Activated CD4-positive, alpha-beta T cell treated with anti-CD3 and anti-CD28 coated beads for 48 hours (primary cell): ENCODE measurements around the gene CDK1.

Experiments used
- DNase-seq: peaks from one replicate; pipeline ENCODE4 v3.0.0-alpha.2; 2020

The CDK1 gene

DNA sequence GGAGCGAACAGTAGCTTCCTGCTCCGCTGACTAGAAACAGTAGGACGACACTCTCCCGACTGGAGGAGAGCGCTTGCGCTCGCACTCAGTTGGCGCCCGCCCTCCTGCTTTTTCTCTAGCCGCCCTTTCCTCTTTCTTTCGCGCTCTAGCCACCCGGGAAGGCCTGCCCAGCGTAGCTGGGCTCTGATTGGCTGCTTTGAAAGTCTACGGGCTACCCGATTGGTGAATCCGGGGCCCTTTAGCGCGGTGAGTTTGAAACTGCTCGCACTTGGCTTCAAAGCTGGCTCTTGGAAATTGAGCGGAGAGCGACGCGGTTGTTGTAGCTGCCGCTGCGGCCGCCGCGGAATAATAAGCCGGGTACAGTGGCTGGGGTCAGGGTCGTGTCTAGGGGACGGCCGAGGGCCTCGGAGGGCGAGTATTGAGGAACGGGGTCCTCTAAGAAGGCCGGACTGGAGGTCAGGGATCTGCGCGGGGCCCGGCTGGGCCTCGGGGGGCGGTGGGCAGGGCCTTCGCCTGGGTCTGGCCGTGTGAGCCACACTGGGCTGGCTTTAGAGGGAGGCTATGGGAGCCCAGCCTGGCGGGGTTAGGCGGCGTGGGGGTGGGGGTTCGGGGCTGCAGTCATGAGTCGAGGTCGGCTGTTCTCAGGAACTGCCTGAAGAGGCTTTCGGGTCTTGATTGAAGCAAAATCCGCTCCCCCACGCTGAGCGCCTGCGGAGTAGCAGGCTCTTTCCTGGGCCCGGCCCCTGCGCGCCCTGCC is at the start of gene CDK1:
CDK1 (plus strand) TSS at position 265 of the 757 bp plus-strand sequence. CDS start 1,688 bp downstream, outside the sequence.
- DNase-seq = peak; percentile 97

DNA sequence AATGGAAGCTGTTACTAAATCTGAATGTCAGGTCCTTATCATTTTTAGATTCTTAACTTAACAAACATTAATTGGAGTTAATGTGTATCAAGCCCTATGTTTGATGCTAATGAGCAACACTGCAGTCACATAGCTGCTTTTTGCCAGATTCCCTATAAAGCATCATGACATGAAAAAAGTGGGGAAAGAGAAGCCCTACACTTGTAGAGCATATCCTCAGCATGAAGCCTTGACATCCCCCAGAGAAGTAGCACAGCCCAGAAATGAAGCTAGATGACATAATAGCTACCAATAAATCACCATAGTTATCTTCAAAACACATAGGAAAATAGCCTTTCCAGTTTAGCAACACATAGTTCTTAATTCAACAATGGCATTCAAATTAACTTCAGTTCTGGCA is 49.2 kb upstream of the CDK1 start:
- no peak for DNase-seq

DNA sequence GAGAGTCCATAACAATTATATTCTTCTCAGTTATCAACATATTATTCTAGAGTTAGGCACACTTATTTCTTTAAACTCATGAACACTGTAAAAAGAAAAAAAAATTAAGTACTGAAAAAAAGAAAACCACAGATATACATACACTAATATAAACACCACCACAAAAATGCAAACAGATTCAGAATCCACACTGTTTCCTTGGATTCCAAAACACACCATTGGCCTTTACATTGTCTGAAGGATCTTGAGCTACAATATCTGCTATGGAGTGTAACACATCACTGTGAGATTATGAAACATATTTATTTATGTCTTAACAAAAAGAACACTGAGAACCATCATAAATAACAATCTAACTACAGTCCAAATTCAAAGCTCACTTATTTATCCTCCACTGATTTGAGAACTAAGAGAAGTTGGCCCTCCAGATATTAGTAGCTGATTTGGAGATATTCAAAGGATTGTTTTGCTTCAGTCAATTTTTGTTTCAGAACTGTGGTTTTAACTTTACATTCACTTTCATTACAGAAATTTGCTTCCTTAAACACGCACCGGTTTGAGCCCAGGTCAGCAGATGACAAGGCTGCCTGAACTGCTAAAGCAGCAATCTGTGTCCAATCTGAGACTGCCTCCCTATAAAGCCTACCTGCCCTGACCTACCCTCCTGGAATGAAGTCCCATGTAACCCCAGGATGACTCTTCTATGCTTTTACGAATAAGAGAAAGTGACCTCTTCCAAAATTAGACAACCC is 47.0 kb upstream of the CDK1 start:
- DNase-seq = peak; percentile 27

DNA sequence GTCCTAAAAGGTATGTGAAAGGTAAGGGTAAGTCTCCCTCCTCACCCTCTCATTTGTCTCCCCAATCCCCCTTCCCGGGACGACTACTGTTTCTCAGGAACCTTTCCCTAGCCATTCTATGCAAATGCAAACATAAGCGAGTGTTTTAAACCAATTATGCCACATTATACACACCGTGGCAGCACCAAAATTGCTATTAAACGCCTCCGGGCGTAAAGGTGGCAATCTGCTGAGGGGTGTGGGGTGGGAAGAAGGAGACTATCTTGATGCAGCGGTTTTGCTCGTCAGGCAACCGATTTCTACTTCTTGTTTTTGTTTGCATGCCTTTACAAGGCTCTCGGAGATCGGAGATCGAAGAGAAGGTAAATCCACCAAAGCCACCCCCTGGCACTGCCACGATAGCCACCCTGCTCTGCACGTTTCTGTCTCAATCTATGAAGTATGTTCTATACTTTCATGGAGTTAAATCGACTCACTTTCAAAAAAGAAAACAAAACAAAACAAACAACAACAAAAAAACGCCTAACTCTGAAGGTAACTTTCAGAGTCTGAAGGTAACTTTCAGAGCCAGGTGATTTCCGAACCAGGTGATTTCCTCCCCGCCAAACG is 46.0 kb upstream of the CDK1 start:
- DNase-seq = peak; percentile 16

DNA sequence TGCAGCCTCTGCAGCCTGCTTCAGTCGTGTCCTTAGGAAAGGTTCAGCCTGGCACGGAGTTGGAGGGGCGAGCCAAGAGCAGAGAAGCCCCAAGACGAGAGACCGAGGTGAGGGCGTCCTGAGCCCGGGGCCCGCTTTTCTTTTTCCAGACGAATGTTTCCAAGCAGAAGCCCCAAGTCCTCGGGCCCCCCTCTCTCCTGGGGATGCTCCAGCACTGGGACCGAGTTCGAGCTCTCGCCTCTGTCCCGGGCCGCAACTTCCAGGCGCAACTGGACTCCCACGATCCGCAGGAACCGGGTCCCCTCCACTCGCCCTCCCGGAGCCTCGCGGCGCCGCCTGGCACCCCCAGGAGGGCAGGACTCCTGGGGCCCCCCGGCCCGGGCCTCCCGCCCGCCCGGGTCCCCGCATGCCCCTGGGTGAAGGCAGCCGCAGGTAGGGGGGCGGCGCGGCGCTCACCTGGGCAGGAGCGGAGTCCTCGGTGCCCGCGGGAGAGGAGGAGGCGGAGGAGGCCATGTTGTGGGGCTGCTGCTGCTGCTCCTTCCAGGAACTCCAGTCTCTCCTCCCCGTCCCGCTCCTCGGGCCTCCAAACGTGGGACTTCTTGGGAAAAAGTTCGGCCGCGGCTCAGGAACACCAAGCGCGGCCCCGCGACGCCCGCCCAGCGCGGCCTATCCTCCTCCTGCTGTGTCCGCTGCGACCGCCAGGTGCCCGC is 45.3 kb upstream of the CDK1 start:
- DNase-seq = peak; percentile 48

DNA sequence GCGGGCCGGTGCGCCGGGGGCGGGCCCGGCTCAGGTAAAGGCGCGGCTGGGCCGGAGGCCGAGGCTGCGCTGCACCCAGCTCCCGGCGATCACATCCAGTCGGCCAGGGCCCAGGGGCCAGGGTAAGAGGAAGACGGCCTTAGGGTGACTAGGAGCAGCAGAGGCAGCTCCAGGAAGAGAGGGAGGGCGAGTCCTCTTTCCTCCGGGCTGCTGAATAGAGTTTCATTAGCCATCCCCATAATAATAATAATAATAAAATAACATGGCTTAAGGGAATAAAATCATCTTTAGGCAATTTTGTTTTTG is 44.8 kb upstream of the CDK1 start:
- DNase-seq = no peak

DNA sequence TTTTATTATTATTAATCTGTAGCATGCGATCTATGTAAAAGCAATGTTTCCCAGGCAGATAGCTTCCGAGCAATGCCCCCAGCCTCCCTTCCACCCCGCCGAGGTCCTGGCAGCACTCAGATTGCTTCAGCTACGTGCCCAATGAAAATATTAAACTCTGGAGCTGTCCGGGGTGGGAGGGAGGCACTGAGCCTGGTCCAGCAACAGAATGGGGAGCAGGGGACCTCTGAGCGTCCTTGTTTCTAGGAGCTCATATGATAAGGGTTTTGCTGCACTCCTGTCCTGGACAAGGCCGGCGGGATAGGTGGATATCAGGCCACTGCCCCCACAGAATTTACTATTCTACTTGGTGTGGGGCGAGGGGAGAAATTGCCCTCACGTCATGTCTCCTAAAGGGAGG is 44.5 kb upstream of the CDK1 start:
- DNase-seq = no peak

DNA sequence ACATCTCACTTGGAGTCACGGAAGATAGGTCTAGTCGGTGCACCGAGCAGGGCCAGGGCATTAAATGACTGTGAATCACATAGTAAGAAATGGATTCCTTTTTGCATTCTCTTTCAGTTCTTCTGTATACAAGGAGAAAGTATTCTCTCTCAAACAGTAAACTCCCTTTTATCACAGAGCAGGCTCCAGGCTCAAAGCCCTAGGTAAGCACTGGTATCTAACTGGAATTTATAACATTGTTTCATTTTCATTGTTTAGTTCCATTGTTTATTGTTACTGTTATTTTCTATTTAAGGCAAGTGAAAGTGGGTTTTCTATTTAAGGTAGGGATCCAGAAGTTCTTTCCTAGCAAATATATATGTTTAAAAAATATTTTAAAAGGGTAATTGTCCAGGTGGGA is 44.1 kb upstream of the CDK1 start:
- DNase-seq = no peak

DNA sequence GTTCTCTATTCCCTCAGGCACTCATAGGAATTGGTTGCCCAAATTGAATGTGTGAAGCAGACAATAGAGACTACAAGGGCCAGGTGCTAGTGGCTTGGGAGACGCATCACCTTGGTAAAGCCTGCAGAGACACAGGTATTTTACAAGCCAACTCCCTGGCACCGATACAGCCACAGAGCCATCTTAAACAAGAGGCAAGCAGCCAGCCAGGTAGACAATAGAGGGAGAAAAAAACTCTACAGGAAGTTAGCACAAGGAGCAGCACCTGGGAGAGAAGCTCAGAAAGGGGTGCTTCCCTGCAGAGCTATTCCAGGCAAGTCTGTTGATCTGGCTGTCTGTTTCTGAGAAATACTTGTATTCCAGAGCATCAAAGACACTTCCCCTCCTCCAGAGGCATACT is 43.0 kb upstream of the CDK1 start:
- no peak for DNase-seq

DNA sequence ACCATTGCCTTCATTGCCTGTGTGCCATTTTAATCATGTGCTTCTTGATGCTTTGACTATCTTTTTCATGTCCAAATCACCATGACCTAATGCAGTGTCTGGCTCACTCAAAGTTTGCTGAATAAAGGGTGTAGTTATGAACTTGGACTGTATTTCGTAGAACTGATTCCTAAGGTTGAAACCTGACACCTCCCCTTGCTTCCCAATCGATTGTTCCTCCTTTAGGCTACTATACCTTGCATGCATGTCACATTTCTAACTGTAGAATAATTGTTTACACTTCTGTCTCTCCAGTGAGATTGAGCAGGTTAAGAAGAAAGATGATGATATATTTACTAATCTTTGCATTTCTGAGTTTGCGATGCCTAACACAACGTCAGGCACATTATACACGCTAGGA is 41.0 kb upstream of the CDK1 start:
- DNase-seq = no peak

DNA sequence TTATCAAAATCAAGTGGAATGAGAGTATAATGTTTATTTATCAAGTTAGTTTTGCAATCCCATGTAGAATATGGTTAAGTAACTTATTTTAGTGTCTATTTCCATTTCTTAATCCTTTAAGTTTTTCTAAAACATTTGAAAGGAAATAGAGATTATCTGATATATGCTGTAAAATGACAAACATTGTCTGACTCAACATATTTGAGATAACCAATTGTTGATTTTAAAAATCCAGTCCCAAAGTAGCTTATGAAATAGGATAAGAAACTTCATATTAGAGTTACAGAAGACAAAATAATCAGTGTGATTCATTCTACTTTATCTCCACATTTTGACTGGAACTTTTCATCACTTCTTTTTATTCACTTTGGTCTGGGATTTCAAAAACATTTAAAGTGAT is 38.7 kb upstream of the CDK1 start:
- no peak for DNase-seq

DNA sequence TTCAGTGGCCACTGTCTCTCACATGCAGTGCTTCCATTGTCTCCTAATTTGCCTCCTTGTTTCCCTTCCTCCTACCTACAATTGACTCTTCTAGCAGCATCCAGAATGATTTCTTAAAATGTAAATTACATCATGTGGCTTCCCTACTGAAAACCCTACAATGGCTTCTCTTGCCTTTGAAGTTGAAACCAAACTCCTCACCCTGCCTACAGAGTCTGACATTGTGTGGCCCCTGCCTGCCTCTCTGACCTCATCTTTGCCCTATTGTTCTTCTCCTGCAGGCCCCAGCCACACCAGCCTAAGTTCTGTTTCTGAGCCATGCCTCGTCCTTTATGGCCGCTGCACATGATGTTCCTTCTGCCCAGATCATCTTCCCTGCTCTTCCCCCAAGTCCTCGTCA is 35.8 kb upstream of the CDK1 start:
- no peak for DNase-seq

DNA sequence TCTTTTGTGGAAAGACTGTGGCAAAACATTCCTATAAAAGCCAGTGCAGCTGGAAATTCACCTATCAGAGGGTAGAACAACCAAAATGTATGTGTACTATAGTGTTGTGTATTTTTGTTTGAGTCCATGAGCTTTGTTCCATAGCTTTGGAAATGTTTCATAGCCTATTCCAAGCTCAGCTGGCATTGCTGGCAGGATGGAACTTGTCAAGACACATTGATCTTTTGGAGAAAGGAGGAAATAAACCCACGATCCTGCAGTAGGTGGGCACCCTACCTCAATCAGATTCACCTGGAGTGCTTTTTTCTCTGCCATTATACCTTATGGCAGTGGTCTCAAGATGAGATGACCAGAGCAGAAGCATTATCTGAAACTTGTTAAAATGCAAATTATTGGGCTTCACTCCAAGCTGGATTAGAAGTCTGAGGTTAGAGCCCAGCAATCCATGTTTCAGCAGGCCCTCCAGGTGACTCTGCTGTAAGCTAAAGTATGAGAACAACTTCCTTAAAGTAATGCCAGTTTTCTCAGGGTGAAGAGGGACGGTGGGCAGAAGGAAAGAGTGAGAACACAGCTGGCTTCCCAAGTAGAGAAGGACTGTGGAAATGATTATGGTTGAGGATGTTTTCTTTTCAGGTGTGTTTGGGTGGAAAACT is 30.3 kb upstream of the CDK1 start:
- no peak for DNase-seq

DNA sequence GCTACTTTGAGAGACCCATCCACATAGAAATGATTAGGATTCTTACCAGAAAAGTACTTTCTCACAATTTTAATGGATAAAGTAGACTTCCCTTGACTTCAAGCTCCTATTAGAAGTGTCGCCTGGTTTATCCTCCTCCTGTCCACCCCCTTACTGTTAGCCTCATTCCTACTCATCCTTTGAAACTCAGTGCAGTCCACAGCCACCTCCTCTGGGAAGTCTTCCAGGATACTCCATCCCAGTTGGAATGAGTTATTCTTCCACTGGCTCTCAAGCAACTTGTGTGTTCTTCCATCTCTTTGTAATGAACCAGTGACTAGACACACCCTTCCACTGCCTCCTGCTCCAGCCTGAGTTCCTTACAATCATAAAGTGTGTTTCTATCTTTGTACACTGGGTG is 25.1 kb upstream of the CDK1 start:
- no peak for DNase-seq

DNA sequence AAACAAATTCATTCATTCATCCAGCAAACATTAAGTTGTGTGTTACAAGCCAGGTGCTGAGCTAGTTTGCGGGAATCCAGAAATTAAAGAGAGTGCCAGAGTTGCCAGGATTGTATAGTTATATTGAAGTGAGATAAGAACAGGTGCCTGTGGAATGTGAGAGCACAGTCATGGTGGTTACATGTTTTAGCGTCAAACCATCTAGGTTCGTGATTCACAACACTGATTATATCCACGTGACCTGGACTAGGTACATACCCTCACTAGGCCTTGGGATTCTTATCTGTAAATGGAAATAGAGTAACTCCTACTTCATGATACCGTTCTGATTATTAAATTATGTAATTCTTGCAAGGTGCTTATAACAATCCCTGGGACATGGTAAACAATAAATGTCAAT is 24.5 kb upstream of the CDK1 start:
- no peak for DNase-seq

DNA sequence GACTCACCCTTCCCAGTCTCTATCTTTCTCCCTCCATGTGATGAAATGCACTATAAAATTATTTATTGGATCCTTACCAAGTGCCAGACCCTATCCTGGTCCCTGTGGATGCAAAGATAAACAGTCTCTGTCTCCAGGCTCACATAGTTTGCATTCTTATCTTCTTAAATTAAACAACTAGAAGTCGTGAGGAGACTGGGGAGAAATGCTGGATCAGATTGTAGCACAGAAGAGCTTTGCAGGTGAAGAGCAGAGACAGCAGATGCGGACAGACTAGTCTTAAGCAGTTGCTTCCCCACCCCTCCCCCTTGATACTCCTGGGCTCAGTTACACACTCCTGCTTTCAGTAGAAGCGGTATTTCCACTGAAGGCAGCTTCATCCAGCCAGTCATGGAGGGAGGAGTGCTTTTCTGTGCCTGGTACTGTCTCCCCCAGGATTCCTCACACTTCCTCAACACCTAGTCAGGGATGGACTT is 20.8 kb upstream of the CDK1 start:
- no peak for DNase-seq

DNA sequence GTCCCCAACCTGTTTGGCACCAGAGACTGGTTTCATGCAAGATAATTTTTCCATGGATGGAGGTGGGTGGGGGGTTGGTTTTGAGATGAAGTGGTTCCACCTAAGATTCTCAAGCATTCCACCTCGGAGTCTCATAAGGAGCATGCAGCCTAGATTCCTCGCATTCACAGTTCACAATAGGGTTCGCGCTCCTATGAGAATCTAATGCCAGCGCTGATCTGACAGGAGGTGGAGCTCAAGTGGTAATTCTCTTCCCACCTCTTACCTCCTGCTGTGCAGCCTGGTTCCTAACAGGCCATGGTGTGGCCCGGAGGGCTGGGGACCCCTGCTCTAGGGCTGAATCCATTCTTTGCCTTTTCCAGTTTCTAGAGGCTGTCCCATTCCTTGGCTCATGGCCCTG is 19.1 kb upstream of the CDK1 start:
- no peak for DNase-seq

DNA sequence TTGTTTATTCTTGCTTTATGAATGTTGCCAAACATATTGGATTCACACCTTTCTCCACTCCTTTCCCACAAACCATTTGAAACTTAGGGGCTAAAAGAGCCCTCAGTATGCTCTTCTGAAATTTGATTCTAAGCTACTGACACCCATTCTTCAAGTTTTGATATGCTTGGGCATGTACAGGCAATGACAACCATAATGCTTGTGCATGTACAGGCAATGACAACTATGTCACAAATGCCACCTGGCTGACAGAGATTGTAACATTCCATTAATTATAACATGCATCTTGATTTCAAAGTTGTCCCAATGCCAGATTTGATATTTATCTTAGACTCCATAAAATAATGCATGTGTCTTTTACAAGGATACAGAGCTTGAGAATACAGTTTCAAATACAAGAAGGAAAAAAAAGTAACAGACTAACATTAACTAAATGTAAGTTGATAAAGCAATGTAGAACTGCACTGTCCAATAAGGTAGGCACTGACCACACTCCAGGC is 17.5 kb upstream of the CDK1 start:
- no peak for DNase-seq

DNA sequence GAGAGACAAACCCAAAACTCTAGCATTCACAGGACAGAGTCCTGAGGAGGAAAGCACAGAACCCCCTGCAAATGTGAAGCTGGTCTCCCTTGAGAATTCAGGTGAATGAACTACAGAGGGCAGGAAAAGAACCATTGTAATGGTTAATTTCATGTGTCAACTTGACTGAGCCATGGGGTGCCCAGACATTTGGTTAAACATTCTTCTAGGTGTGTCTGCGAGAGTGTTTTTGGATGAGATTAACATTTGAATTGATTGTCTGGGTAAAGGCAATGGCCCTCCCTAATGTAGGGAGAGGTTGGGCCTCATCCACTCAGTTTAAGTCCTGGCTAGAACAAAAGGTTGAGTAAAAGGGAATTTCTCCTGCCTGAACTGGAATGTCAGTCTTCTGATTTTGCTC is 15.7 kb upstream of the CDK1 start:
- DNase-seq = no peak

DNA sequence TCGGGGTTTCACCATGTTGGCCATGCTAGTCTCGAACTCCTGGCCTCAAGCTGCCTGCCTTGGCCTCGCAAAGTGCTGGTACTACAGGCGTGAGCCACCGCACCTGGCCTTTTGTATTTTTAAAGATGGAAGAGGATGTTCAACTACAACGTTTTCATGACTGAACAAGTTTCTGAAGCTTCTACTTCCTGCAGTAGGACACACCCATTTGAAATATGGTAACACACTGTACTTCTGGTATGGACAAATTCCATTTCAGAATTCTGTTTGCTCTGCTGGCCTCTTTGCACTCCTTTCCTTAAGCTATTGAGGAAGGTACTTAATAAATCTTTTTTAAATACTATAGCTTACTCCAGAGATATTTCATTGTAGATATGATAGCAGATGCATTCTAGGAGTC is 10.9 kb upstream of the CDK1 start:
- DNase-seq = no peak

DNA sequence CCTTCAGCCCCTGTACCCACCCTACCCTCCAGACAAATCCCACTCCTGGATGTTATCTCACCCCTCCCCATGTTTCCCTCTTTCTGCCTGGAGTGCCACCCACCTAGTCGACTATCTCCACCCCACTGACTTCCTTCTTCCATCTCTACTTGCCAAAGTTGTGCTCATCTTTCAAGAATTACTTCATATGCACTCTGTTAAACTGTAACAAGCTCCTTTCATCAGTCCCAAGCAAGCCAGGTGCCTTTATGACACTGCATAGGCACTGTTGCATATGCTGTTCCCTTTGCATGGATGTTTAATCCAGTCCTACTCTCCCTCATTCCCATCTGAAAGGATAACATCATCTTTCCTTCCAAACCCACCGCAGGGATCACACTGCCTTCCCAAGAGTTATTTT is 8.9 kb upstream of the CDK1 start:
- no peak for DNase-seq

DNA sequence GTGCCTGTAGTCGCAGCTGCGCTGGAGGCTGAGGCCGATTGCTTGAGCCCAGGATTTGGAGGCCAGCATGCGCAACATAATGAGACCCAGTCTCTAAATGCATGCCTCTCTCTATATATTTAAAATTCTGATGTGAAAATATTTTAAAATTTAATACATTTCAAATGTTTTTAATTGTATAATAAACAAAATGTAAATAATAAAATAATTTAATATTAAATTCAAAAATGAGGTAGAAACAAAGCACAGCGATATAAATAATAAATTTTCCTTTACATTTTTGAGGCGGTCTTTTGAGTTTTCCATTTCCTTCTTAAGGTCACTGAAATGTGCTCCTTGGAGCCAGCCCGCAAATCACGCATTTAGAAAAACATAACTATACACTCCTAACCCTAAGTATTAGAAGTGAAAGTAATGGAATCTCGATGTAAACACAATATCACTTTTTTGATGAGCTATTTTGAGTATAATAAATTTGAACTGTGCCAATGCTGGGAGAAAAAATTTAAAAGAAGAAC is 523 bp upstream of the CDK1 start:
- no peak for DNase-seq
